Gastrocnemius medialis (tissue), 4 donors: ENCODE data around the gene MBL2.

ENCODE experiments used
- POLR2A ChIP-seq, 2 donors: fragments of 450-650 bp; IDR thresholded peaks; one replicate each; pipeline ENCODE4 v1.6.1; 2017; ENCODE audit warnings: antibody characterized with exemption in 2 of 2, mild to moderate bottlenecking in 2 of 2, moderate library complexity in 2 of 2
- TF ChIP-seq, protein P1 (sequence below), 5 experiments: fragments of 450-650 bp in 3 of 5; fragments of 200-600 bp in 2 of 5; sonication (generic) in 2 of 5; IDR thresholded peaks in 4 of 5; conservative IDR thresholded peaks in 1 of 5; 1 replicate in 4 of 5; 2 replicates in 1 of 5; pipeline ENCODE4 v1.5.1; 2016 to 2019; ENCODE audit warnings: antibody characterized with exemption in 5 of 5, mild to moderate bottlenecking in 3 of 5, moderate library complexity in 3 of 5

- TF ChIP-seq, protein P1, sequence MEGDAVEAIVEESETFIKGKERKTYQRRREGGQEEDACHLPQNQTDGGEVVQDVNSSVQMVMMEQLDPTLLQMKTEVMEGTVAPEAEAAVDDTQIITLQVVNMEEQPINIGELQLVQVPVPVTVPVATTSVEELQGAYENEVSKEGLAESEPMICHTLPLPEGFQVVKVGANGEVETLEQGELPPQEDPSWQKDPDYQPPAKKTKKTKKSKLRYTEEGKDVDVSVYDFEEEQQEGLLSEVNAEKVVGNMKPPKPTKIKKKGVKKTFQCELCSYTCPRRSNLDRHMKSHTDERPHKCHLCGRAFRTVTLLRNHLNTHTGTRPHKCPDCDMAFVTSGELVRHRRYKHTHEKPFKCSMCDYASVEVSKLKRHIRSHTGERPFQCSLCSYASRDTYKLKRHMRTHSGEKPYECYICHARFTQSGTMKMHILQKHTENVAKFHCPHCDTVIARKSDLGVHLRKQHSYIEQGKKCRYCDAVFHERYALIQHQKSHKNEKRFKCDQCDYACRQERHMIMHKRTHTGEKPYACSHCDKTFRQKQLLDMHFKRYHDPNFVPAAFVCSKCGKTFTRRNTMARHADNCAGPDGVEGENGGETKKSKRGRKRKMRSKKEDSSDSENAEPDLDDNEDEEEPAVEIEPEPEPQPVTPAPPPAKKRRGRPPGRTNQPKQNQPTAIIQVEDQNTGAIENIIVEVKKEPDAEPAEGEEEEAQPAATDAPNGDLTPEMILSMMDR (IDR thresholded peaks at IDR 0.05 in 4 of 5, conservative IDR thresholded peaks at IDR 0.05 in 1 of 5) = no peak
- no peak for TF ChIP-seq POLR2A (IDR thresholded peaks at IDR 0.05)
Measured at GRCh38 chr10:52739380-52740154, 33.0 kb downstream of the MBL2 start.
